Mucosa of gallbladder (tissue), 1 donor: ENCODE measurements around the gene C2CD2. TPM values are rescaled to one million over a fixed set of nuclear protein-coding genes. Genes with fewer than 3 reads are reported as not detected.

Experiments used
- DNase-seq: peaks from one replicate; pipeline ENCODE4 v3.0.0-alpha.2; 2020; ENCODE audit warnings: low spot score
- total RNA-seq: library from RNA; stranded (reverse); gene quantifications from one replicate; pipeline ENCODE4 v1.2.1, GENCODE V29; 2021
- donor health status: DM: no; HTN: no; CAD: no.

C2CD2 gene
- total RNA-seq, 1 donor from 2014 or later = 30.8 TPM

- DNase-seq = no peak
Observed at GRCh38 chr21:41887667-41888066, 66.2 kb downstream of the C2CD2 start.

GRCh38 chr21:41886328-41886727 lies 67.5 kb downstream of the C2CD2 start:
- DNase-seq = no peak

- DNase-seq = no peak
Observed at GRCh38 chr21:41885341-41886024, 68.3 kb downstream of the C2CD2 start.

- no peak for DNase-seq
Observed at GRCh38 chr21:41884501-41885030, 69.3 kb downstream of the C2CD2 start.

GRCh38 chr21:41883582-41883981 lies 70.2 kb downstream of the C2CD2 start:
- no peak for DNase-seq

GRCh38 chr21:41881051-41881450 lies 72.8 kb downstream of the C2CD2 start:
- DNase-seq = no peak

- no peak for DNase-seq
Observed at GRCh38 chr21:41880153-41880552, 73.7 kb downstream of the C2CD2 start.

GRCh38 chr21:41879190-41879998 lies 74.4 kb downstream of the C2CD2 start, which contains the start of gene PRDM15:
Gene PRDM15 (minus strand): TSS chr21:41879344. CDS start chr21:41860363, 18,981 bp downstream.
- peak; percentile 76 for DNase-seq

- DNase-seq = peak; percentile 81
Observed at GRCh38 chr21:41878831-41879189, 75.0 kb downstream of the C2CD2 start.

GRCh38 chr21:41877901-41878830 lies 75.7 kb downstream of the C2CD2 start:
- DNase-seq = no peak

- DNase-seq = no peak
Observed at GRCh38 chr21:41876928-41877652, 76.7 kb downstream of the C2CD2 start.

- DNase-seq = no peak
Observed at GRCh38 chr21:41876396-41876795, 77.4 kb downstream of the C2CD2 start.

- no peak for DNase-seq
Observed at GRCh38 chr21:41875086-41875485, 78.7 kb downstream of the C2CD2 start.

GRCh38 chr21:41874611-41875010 lies 79.2 kb downstream of the C2CD2 start:
- no peak for DNase-seq

GRCh38 chr21:41873426-41873825 lies 80.4 kb downstream of the C2CD2 start:
- DNase-seq = no peak

GRCh38 chr21:41873005-41873404 lies 80.8 kb downstream of the C2CD2 start:
- no peak for DNase-seq

GRCh38 chr21:41871293-41872030 lies 82.4 kb downstream of the C2CD2 start:
- no peak for DNase-seq

- no peak for DNase-seq
Observed at GRCh38 chr21:41869771-41870170, 84.0 kb downstream of the C2CD2 start.

GRCh38 chr21:41868062-41868710 lies 85.6 kb downstream of the C2CD2 start:
- no peak for DNase-seq

- no peak for DNase-seq
Observed at GRCh38 chr21:41867313-41867712, 86.5 kb downstream of the C2CD2 start.
